ENCODE data around the gene FBXO34.

FBXO34 gene

DNA sequence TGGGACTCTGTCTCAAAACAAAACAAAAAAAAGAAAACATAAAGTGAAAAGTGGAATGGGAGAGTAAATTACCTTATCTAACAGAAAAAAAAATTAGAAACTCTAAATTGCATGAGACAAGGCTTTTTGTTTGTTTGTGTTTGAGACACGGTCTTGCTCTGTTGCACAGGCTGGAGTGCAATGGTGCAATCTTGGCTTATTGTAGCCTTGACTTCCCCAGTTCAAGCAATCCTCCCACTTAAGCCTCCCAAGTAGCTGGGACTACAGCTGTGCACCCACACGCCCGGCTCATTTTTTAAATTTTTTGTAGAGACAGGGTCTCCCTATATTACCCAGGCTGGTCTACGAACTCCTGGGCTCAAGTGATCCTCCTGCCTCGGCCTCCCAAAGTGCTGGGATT lies 17.9 kb upstream of the FBXO34 start:
- TF ChIP-seq CTCF (IDR thresholded peaks at IDR 0.05) (no peak), ZFX (IDR thresholded peaks at IDR 0.05; ENCODE audit: borderline replicate concordance) (no peak)
- H3K27ac ChIP-seq = no peak overlapping the region

DNA sequence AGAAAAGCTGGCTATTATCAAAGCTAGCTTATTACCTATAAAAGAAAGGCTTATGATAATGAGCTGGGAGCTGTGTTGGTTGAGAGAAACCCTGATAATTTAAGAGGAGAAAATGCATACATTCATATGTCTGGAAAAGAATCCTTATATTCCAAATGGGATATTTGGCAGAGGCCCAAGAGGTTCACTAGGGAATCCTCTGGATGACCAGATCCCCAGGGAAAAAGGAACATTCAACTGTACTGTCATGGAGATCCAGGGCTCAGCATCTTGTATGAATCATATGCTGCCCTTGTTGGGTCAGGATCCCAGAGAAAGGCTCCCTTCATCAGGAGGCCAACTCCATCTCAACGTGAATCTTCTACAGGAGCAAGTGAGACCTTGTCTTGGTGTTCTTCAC lies 16.6 kb upstream of the FBXO34 start:
- no peak overlapping the region for H3K27ac ChIP-seq
- no peak for TF ChIP-seq ZFX (IDR thresholded peaks at IDR 0.05; ENCODE audit: borderline replicate concordance)
- TF ChIP-seq CTCF (IDR thresholded peaks at IDR 0.05) = no peak

GRCh38 chr14:55255979-55256378 lies 15.2 kb upstream of the FBXO34 start:
- no peak overlapping the region for H3K27ac ChIP-seq
- TF ChIP-seq ZFX (IDR thresholded peaks at IDR 0.05; ENCODE audit: borderline replicate concordance) (no peak), CTCF (IDR thresholded peaks at IDR 0.05) (no peak)

DNA sequence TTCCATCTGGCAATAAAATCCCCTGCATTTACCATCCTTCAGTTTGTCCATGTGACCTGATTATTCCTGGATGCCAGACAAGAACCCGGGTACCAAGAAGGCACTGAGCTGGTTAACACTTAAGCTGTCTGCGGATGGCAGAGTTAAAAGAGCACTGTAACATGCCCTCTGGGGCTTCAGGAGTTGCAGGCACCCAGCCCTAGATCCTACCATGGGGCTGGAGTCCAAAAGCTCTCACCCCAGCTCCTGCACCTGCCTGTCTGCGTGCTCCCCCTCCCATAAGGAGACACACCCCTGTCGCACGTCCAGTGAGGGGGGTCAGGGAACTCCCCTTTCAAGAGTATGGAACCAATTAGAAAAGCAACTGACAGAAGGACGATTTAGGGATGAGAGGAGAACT lies 14.6 kb upstream of the FBXO34 start:
- TF ChIP-seq ZFX (IDR thresholded peaks at IDR 0.05; ENCODE audit: borderline replicate concordance) (no peak), CTCF (IDR thresholded peaks at IDR 0.05) (no peak)
- no peak overlapping the region for H3K27ac ChIP-seq

GRCh38 chr14:55265197-55265596 lies 6.0 kb upstream of the FBXO34 start:
- TF ChIP-seq ZFX (IDR thresholded peaks at IDR 0.05; ENCODE audit: borderline replicate concordance) = no peak
- TF ChIP-seq CTCF (IDR thresholded peaks at IDR 0.05) = no peak
- no peak overlapping the region for H3K27ac ChIP-seq

- no peak overlapping the region for H3K27ac ChIP-seq
- TF ChIP-seq CTCF (IDR thresholded peaks at IDR 0.05) (no peak), ZFX (IDR thresholded peaks at IDR 0.05; ENCODE audit: borderline replicate concordance) (no peak)
Observed at GRCh38 chr14:55267820-55268219, 3.4 kb upstream of the FBXO34 start.

DNA sequence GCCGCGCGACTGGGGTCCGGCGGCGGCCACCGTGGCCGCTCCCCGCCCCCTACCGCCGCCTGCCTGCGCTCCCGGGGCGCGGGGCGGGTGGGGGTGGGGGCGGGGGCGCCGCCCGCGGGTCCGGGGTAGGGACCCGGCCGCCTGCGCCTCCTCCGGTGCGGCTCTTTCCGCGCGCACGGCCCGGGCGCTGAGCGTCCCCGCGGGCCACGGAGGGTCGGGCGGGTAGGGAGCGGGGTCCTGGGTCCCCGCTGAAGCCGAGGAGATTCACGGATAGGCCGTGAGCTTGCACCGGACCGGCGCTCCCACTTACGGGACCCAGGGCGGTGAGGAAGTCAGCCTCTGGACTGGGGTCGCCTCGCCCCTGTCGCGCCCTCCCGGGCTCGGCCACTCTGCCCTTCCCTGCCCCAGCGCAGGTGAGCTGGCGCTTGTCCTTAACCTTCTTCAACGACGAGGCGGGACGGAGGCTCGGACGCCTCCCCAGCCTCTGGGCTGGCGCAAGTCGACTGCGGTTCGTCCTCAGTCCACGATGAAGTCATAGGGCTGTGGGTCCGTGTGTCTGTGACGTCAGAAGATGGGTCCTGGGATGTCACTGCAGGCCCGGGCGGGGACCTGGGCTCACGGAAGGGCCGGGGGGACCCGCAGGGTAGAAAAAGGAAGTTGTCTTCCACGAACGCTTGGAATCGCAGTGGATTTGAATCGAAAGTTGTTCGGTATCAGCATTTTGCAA lies 514 bp downstream of the FBXO34 start:
- peak overlapping the region; percentile 62 for H3K27ac ChIP-seq
- no peak for TF ChIP-seq ZFX (IDR thresholded peaks at IDR 0.05; ENCODE audit: borderline replicate concordance)
- no peak for TF ChIP-seq CTCF (IDR thresholded peaks at IDR 0.05)
